Right atrium auricular region (tissue), 2 donors: Measurements from ENCODE around the gene PTN. TPM values are rescaled to one million over a fixed set of nuclear protein-coding genes. Genes with fewer than 3 reads are reported as not detected.
A peak's percentile ranks its signal among the peaks of the same experiment; 100 is the strongest.

Experiments
- DNase-seq: peaks from one replicate; pipeline ENCODE4 v3.0.0-alpha.2; 2019; ENCODE audit warnings: low spot score
- H3K27ac ChIP-seq, 2 donors: fragments of 200-600 bp; sonication (generic); 1 replicate in 1 of 2; 2 replicates in 1 of 2; pipeline ENCODE4 v1.5.1; 2016 to 2019
- H3K27me3 ChIP-seq, 2 donors: fragments of 200-600 bp; sonication (generic); one replicate each; pipeline versions ENCODE4 v1.5.1 to v1.6.0; 2017 to 2019
- H3K36me3 ChIP-seq: fragments of 200-600 bp; sonication (generic); one replicate; pipeline ENCODE4 v1.5.1; 2016
- H3K4me1 ChIP-seq, 2 donors: fragments of 200-600 bp; sonication (generic); one replicate each; pipeline versions ENCODE4 v1.5.1 to v1.6.0; 2017 to 2019
- H3K4me3 ChIP-seq, 2 donors: fragments of 200-600 bp; sonication (generic); 1 replicate in 1 of 2; 2 replicates in 1 of 2; pipeline ENCODE4 v1.5.1; 2017 to 2019; ENCODE audit warnings: mild to moderate bottlenecking in 1 of 2, moderate library complexity in 1 of 2
- H3K9me3 ChIP-seq, 2 donors: fragments of 200-600 bp; sonication (generic); one replicate each; pipeline ENCODE4 v1.5.1; 2019
- CTCF ChIP-seq, 2 donors: fragments of 200-600 bp; sonication (generic); IDR thresholded peaks; one replicate each; pipeline ENCODE4 v1.5.1; 2019; ENCODE audit warnings: antibody characterized with exemption in 2 of 2
- total RNA-seq, 2 donors: library from RNA; depleted of rRNA; stranded (reverse); fragments of >200 nt; gene quantifications; one replicate each; pipeline ENCODE4 v1.1.0, GENCODE V29; 2016

Gene PTN
- total RNA-seq, 2 donors from 2014 or later, result 8.6 to 26.2 TPM

GRCh38 chr7:137351941-137352340 lies 8.4 kb upstream of the PTN start:
- no peaks in the 10 kb centered on the region for H3K36me3 ChIP-seq
- no peak for DNase-seq
- no peaks in the 10 kb centered on the region for H3K4me1 ChIP-seq
- H3K4me3 ChIP-seq, result no peak overlapping the region
- no peaks in the 10 kb centered on the region for H3K27me3 ChIP-seq
- H3K27ac ChIP-seq, result no peak overlapping the region
- no peaks in the 10 kb centered on the region for H3K9me3 ChIP-seq
- no peak for TF ChIP-seq CTCF (IDR thresholded peaks at IDR 0.05)

- DNase-seq, result no peak
- no peak overlapping the region for H3K27ac ChIP-seq
Measured at GRCh38 chr7:137345799-137346449, 2.4 kb upstream of the PTN start.

GRCh38 chr7:137342828-137343261 lies 688 bp downstream of the PTN start:
- H3K36me3 ChIP-seq, result no peaks in the 10 kb centered on the region
- no peak for TF ChIP-seq CTCF (IDR thresholded peaks at IDR 0.05)
- peaks cover 0 to 10% of the 10 kb centered on the region in 2 donors for H3K4me1 ChIP-seq
- H3K27me3 ChIP-seq, result no peaks in the 10 kb centered on the region
- no peak for DNase-seq
- peak overlapping the region; percentile 2 to 41 for H3K27ac ChIP-seq
- H3K4me3 ChIP-seq, result peak overlapping the region; percentile 24 to 45
- no peaks in the 10 kb centered on the region for H3K9me3 ChIP-seq

More at GRCh38 chr7:137345799-137346449, 2.4 kb upstream of the PTN start:
- no peak for TF ChIP-seq CTCF (IDR thresholded peaks at IDR 0.05)
- Histone ChIP-seq H3K36me3 (no peaks in the 10 kb centered on the region), H3K4me1 (peaks cover 0 to 10% of the 10 kb centered on the region in 2 donors), H3K4me3 (no peak overlapping the region), H3K27me3 (no peaks in the 10 kb centered on the region), H3K9me3 (no peaks in the 10 kb centered on the region)

- Histone ChIP-seq H3K27ac (no peak overlapping the region), H3K36me3 (no peaks in the 10 kb centered on the region), H3K27me3 (no peaks in the 10 kb centered on the region), H3K9me3 (no peaks in the 10 kb centered on the region), H3K4me3 (peak overlapping the region in 1 of 2 donors; percentile 45), H3K4me1 (peaks cover 0 to 10% of the 10 kb centered on the region in 2 donors)
- no peak for DNase-seq
- no peak for TF ChIP-seq CTCF (IDR thresholded peaks at IDR 0.05)
Measured at GRCh38 chr7:137342265-137342664, 1.3 kb downstream of the PTN start.

GRCh38 chr7:137337902-137338301 lies 5.6 kb downstream of the PTN start:
- TF ChIP-seq CTCF (IDR thresholded peaks at IDR 0.05), result no peak
- Histone ChIP-seq H3K4me3 (no peak overlapping the region), H3K9me3 (no peaks in the 10 kb centered on the region), H3K36me3 (no peaks in the 10 kb centered on the region), H3K27ac (no peak overlapping the region), H3K27me3 (no peaks in the 10 kb centered on the region), H3K4me1 (peaks cover 0 to under 1% of the 10 kb centered on the region in 2 donors)
- no peak for DNase-seq

- Histone ChIP-seq H3K4me1 (no peaks in the 10 kb centered on the region), H3K36me3 (no peaks in the 10 kb centered on the region), H3K4me3 (no peak overlapping the region), H3K9me3 (no peaks in the 10 kb centered on the region), H3K27me3 (no peaks in the 10 kb centered on the region), H3K27ac (no peak overlapping the region)
- TF ChIP-seq CTCF (IDR thresholded peaks at IDR 0.05), result no peak
- DNase-seq, result no peak
Measured at GRCh38 chr7:137335814-137336213, 7.7 kb downstream of the PTN start.
